Type B pancreatic cell (in vitro differentiated cells): Measurements from ENCODE around the gene KIF19. TPM values are rescaled to one million over a fixed set of nuclear protein-coding genes. Genes with fewer than 3 reads are reported as not detected.
"Not testable (repeated sequence)": the region's sequence is repeated elsewhere in the genome, so short reads cannot be mapped to it uniquely, and the experiment has no call there.

Experiments
- DNase-seq: peaks from one replicate; pipeline ENCODE4 v3.0.0; 2021; ENCODE audit warnings: mixed read lengths; ENCODE audit not compliant: unreplicated experiment; ENCODE audit errors: extremely low spot score
- H3K27ac Mint-ChIP-seq: 2 replicates; pipeline ENCODE4 v1.8.0; 2021; ENCODE audit warnings: mild to moderate bottlenecking, mixed read lengths
- H3K27me3 Mint-ChIP-seq: 2 replicates; pipeline ENCODE4 v1.8.0; 2021; ENCODE audit warnings: mixed read lengths
- H3K36me3 Mint-ChIP-seq: 2 replicates; pipeline ENCODE4 v1.8.0; 2021; ENCODE audit warnings: mixed read lengths
- H3K4me1 Mint-ChIP-seq: one replicate; pipeline ENCODE4 v1.8.0; 2021; ENCODE audit warnings: mixed read lengths; ENCODE audit not compliant: unreplicated experiment
- H3K4me3 Mint-ChIP-seq: 2 replicates; pipeline ENCODE4 v1.8.0; 2021; ENCODE audit warnings: mild to moderate bottlenecking, mixed read lengths
- H3K9me3 Mint-ChIP-seq: 2 replicates; pipeline ENCODE4 v1.8.0; 2021; ENCODE audit warnings: mixed read lengths
- CTCF ChIP-seq: fragments of 200-600 bp; sonication (generic); conservative IDR thresholded peaks from 2 replicates; pipeline ENCODE4 v1.5.0; 2021; ENCODE audit warnings: antibody characterized with exemption, mild to moderate bottlenecking
- total RNA-seq: library from RNA; stranded (reverse); gene quantifications from 2 replicates; pipeline ENCODE4 v1.2.1, GENCODE V29; 2021; ENCODE audit warnings: low replicate concordance

Gene KIF19
- total RNA-seq, 1 donor from 2014 or later, result 2.9 TPM

- no peak for DNase-seq
- no peak overlapping the region for H3K27ac Mint-ChIP-seq
- no peaks in the 10 kb centered on the region for H3K36me3 Mint-ChIP-seq
- no peaks in the 10 kb centered on the region for H3K9me3 Mint-ChIP-seq
- peaks cover 3% of the 10 kb centered on the region for H3K27me3 Mint-ChIP-seq
- no peak overlapping the region for H3K4me3 Mint-ChIP-seq
- H3K4me1 Mint-ChIP-seq, result peaks cover 13% of the 10 kb centered on the region
- TF ChIP-seq CTCF, result no peak
Observed at GRCh38 chr17:74402048-74402447, 76.0 kb downstream of the KIF19 start.

DNA sequence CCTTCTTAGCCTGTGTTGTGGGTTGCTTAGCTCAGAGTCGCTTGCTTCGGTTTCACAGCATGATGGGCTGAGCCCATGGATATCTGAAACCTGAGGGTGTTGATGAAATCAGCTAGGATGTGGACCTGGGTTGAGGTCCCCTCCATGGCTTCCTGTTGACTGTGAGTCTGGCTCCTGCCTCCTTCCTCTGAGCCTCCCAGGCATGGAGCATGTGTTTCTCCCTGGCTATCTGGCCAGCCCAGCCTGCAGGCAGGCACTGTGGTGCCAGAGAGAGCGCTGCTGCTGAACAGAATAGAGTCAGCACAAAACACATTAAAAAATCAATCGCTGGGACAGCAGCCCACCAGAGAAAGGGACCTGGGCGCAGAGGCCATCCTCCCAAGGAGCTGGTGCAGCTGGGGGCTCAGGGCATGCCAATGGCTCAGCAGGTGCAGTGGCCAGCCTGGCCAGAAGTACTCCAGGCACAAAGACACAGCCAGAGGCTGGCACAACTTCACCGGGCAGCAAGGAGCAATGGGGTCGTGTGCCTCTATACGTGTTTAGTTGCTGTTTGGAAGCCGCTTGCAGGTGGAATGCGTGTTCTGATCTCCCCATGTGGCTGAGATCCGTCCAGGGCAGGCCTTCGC, 77.6 kb downstream of the KIF19 start:
- peaks cover 3% of the 10 kb centered on the region for H3K27me3 Mint-ChIP-seq
- H3K4me3 Mint-ChIP-seq, result no peak overlapping the region
- no peaks in the 10 kb centered on the region for H3K36me3 Mint-ChIP-seq
- no peak overlapping the region for H3K27ac Mint-ChIP-seq
- no peak for TF ChIP-seq CTCF
- peaks cover 13% of the 10 kb centered on the region for H3K4me1 Mint-ChIP-seq
- DNase-seq, result no peak
- no peaks in the 10 kb centered on the region for H3K9me3 Mint-ChIP-seq

DNA sequence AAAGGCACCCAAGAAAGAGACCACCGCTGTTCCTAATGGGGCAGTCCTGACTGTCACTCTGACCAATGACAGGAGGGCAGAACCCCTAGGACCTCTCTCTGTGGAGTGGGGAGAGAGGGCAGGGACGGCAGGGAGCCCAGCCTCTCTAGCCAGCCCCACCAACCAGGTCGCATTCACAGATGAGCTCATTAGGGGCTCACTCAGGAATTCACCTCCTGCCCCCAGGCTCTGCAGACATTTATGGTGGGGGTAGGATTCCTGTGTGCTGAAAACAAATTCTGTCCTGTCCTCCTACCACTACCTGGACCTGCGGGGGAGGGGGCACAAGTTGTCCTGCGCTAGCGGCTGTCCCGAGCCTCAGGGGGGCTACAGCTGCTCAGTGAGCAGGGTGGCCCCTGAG, 78.2 kb downstream of the KIF19 start:
- Mint-ChIP-seq H3K9me3 (no peaks in the 10 kb centered on the region), H3K27ac (no peak overlapping the region), H3K4me3 (no peak overlapping the region), H3K27me3 (peaks cover 3% of the 10 kb centered on the region), H3K36me3 (no peaks in the 10 kb centered on the region), H3K4me1 (peaks cover 13% of the 10 kb centered on the region)
- no peak for DNase-seq
- TF ChIP-seq CTCF, result no peak

- Mint-ChIP-seq H3K36me3 (no peaks in the 10 kb centered on the region), H3K4me3 (no peak overlapping the region), H3K27ac (no peak overlapping the region), H3K27me3 (peaks cover 3% of the 10 kb centered on the region), H3K4me1 (peaks cover 13% of the 10 kb centered on the region), H3K9me3 (no peaks in the 10 kb centered on the region)
- DNase-seq, result no peak
- no peak for TF ChIP-seq CTCF
Observed at GRCh38 chr17:74404789-74405188, 78.8 kb downstream of the KIF19 start.

GRCh38 chr17:74405311-74405710, 79.3 kb downstream of the KIF19 start:
- not testable (repeated sequence) for DNase-seq, H3K9me3 Mint-ChIP-seq, H3K27me3 Mint-ChIP-seq, H3K27ac Mint-ChIP-seq, H3K4me3 Mint-ChIP-seq, H3K36me3 Mint-ChIP-seq
- H3K4me1 Mint-ChIP-seq, result peaks cover 13% of the 10 kb centered on the region

Other genes with a start within 250 kb of the KIF19 start
- 1,028 and 1,111 TPM in 2 replicates for gene RPL38, start 122.5 kb upstream of the KIF19 start, total RNA-seq
- gene TTYH2, start 112.7 kb upstream of the KIF19 start, total RNA-seq, result 2.2 and 12.4 TPM in 2 replicates
- 0.21 and 0.87 TPM in 2 replicates for gene DNAI2, start 52.0 kb upstream of the KIF19 start, total RNA-seq
- 5.2 and 5.7 TPM in 2 replicates for gene BTBD17, start 35.6 kb downstream of the KIF19 start, total RNA-seq
- 4.1 and 8.8 TPM in 2 replicates for gene GPR142, start 41.3 kb downstream of the KIF19 start, total RNA-seq
- 52.0 and 64.3 TPM in 2 replicates for gene GPRC5C, start 105.9 kb downstream of the KIF19 start, total RNA-seq
- gene CD300A, start 140.4 kb downstream of the KIF19 start, total RNA-seq, result 0.43 TPM in 1 of 2 replicates, not detected in the other
- gene CD300LB, start 205.2 kb downstream of the KIF19 start, total RNA-seq, result not detected in 2 replicates
- not detected in 2 replicates for gene CD300C, start 219.9 kb downstream of the KIF19 start, total RNA-seq
- gene CD300H, start 241.3 kb downstream of the KIF19 start, total RNA-seq, result not detected in 2 replicates